ENCODE data around the gene ADD3. TPM values are rescaled to one million over a fixed set of nuclear protein-coding genes. Genes with fewer than 3 reads are reported as not detected.
A peak's percentile ranks its signal among the peaks of the same experiment; 100 is the strongest.

ADD3 gene, protein sequence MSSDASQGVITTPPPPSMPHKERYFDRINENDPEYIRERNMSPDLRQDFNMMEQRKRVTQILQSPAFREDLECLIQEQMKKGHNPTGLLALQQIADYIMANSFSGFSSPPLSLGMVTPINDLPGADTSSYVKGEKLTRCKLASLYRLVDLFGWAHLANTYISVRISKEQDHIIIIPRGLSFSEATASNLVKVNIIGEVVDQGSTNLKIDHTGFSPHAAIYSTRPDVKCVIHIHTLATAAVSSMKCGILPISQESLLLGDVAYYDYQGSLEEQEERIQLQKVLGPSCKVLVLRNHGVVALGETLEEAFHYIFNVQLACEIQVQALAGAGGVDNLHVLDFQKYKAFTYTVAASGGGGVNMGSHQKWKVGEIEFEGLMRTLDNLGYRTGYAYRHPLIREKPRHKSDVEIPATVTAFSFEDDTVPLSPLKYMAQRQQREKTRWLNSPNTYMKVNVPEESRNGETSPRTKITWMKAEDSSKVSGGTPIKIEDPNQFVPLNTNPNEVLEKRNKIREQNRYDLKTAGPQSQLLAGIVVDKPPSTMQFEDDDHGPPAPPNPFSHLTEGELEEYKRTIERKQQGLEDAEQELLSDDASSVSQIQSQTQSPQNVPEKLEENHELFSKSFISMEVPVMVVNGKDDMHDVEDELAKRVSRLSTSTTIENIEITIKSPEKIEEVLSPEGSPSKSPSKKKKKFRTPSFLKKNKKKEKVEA
- total RNA-seq (100 to 1,000 TPM in 1 of 7 donors, 10 to 100 TPM in 6; 65.3 to 110 (median 85.5) TPM), polyA plus RNA-seq (10 to 100 TPM; 69.6 to 81.0 TPM)
- long read RNA-seq, donor 1, full-length matches to known transcripts, result 204 of 318 reads
- long read RNA-seq, donor 1, partial matches to known transcripts, result 34 of 318 reads
- long read RNA-seq, donor 1, other reads (novel, unspliced or antisense), result 80 of 318 reads
- long read RNA-seq, donor 2, full-length matches to known transcripts, result 15 of 29 reads
- long read RNA-seq, donor 2, partial matches to known transcripts, result 14 of 29 reads
- long read RNA-seq, donor 2, other reads (novel, unspliced or antisense), result 0 of 29 reads
- long read RNA-seq, donor 3, full-length matches to known transcripts, result 115 of 164 reads
- long read RNA-seq, donor 3, partial matches to known transcripts, result 7 of 164 reads
- long read RNA-seq, donor 3, other reads (novel, unspliced or antisense), result 42 of 164 reads

DNA sequence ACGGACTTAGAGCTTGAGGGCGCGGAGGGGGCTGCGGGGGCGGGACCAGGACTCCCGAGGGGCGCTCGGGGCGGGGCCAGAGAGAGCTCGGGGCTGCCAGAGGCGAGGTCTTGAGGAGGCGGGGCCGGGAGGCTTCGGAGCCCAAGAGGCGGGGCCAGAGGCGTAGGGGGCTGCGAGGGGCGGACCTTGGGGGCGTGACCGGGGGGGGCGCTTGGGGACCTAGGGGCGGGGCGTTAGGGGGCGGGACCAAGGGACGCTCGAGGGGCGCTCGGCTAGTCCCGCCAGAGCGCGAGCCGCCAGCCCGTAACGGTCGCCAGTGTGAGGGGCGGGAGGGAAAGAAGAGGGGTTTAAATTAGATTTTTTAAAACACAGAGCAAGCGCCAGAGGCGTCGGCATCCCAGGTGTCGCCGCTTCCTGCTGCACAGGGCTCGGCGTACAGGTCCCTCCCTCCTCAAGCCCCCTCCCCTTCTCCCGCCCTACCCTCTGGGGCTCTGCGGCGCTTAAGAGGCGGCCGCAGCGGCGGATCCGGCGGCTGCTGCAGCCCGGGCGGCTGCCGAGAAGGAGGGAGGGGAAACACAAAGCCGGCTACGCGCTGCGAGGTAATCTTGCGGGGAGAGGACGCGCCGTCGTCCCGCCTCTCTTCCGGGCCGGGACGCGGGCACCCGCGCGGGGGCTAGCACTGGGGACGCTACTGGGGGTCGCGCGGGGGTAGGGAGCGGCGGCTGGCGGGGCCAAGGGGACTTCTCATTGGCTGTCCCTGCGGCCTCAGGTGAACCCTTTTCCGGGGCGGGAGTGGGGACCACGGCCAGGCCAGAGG is at the start of gene ADD3:
ADD3 (plus strand) TSS at position 284 of the 817 bp plus-strand sequence. CDS start 92,670 bp downstream, outside the sequence.
- Histone ChIP-seq H3K4me3 (peak within 1 kb of the TSS; percentile 100), H3K4me1 (ENCODE audit: insufficient read depth) (peaks cover 2% of the 10 kb centered on the region), H3K9me3 (no peaks in the 10 kb centered on the region), H3K27me3 (no peaks in the 10 kb centered on the region), H3K27ac (peak within 1 kb of the TSS; percentile 79 to 93), H3K36me3 (no peaks in the 10 kb centered on the region)
- WGBS, 3 donors, result 0 to 1% (median 1%) methylated on average over 69 to 83 of the region's 83 CpGs
- peak; percentile 31 for TF ChIP-seq POLR2A (IDR thresholded peaks at IDR 0.05)
- TF ChIP-seq, protein P1, sequence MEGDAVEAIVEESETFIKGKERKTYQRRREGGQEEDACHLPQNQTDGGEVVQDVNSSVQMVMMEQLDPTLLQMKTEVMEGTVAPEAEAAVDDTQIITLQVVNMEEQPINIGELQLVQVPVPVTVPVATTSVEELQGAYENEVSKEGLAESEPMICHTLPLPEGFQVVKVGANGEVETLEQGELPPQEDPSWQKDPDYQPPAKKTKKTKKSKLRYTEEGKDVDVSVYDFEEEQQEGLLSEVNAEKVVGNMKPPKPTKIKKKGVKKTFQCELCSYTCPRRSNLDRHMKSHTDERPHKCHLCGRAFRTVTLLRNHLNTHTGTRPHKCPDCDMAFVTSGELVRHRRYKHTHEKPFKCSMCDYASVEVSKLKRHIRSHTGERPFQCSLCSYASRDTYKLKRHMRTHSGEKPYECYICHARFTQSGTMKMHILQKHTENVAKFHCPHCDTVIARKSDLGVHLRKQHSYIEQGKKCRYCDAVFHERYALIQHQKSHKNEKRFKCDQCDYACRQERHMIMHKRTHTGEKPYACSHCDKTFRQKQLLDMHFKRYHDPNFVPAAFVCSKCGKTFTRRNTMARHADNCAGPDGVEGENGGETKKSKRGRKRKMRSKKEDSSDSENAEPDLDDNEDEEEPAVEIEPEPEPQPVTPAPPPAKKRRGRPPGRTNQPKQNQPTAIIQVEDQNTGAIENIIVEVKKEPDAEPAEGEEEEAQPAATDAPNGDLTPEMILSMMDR (IDR thresholded peaks at IDR 0.05), result no peak
- peak; percentile 98 to 99 (median 99) for DNase-seq
- intact Hi-C loops (cut with DNase I), result loop anchor here in 3 of 4 donors (5.0 to 10.0 kb wide), 3 partner anchors 41 to 123 kb away; no protein-coding TSS in a partner anchor

DNA sequence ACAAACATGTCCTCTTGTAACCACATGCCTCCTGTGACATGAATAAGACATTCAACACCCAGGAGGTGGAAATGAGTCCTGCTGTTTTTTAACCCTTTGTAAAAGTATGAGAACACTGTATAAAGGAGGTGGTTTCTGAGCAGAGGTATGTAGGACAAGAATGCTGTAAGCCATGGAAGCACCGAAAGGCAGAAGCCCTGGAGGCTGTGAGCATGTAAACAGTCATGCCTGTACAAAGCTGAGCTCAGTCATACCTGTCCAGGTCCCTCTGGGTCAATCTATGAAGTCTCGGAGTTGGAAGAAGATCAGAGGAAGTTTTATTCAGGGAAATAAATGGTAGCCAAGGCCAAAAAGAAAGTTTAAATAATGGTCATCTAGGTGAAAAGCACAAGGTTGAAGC is 49.7 kb upstream of the ADD3 start:
- 89% methylated on average over 2 of the region's 2 CpGs for WGBS, 3 donors
- Histone ChIP-seq H3K9me3 (no peaks in the 10 kb centered on the region), H3K4me1 (ENCODE audit: insufficient read depth) (peaks cover 2% of the 10 kb centered on the region), H3K27me3 (no peaks in the 10 kb centered on the region), H3K36me3 (no peaks in the 10 kb centered on the region), H3K4me3 (no peak overlapping the region), H3K27ac (peak overlapping the region in 1 of 2 donors; percentile 19)
- intact Hi-C loops (cut with DNase I), result no loop called here
- TF ChIP-seq EP300 (IDR thresholded peaks at IDR 0.05), result no peak
- TF ChIP-seq, protein P1 (IDR thresholded peaks at IDR 0.05), result no peak
- TF ChIP-seq POLR2A (IDR thresholded peaks at IDR 0.05), result no peak
- DNase-seq, result no peak

DNA sequence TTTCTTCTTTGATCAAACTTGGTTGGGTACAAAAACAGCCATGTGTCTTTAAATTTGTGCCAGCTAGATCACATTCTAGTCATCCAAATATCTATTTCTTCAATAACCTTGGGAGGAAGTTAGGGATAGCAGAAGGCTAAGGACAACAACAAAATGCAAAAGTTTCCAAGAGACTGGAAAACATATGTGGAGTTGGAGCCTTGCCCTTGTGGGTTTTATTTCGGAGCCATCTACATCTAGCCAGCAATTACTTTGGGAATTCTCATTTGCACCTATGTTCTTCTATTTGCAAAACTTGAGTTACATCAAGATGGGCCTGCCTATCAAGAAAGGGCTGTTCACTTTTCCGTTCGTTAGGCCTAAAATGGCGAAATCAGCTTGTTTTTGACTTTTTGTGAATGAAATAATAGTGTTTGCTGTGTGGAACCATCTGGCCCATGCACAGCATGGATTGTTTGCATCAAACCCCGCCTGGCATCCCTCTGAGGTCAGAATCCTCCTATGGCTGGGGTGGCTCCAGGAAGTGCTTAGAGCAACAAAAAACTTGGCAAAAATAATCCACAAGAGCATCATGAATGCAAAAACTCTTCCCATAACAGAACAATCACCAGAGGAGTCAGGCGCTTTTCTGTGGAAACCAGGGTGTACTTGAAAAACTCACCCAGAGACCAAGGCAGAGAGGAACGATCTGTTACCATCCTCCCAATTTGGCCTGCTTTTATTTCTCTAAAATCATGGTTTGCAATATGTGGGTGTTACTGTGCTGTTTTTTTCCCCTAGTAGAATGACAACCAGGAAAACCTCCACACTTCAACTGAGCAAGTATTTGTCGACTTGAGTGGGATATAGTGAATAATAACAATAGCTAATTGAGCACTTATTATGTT is 48.3 kb upstream of the ADD3 start:
- 52 to 74% (median 67%) methylated on average over 8 of the region's 8 CpGs for WGBS, 3 donors
- no peaks in the 10 kb centered on the region for H3K27me3 ChIP-seq
- intact Hi-C loops (cut with DNase I), result loop anchor here in 1 of 4 donors (5.0 kb wide), 1 partner anchor 1928 kb away; no protein-coding TSS in a partner anchor
- H3K9me3 ChIP-seq, result no peaks in the 10 kb centered on the region
- peaks cover 2% of the 10 kb centered on the region for H3K4me1 ChIP-seq (ENCODE audit: insufficient read depth)
- no peak overlapping the region for H3K4me3 ChIP-seq
- H3K27ac ChIP-seq, result peak overlapping the region in 1 of 2 donors; percentile 19
- H3K36me3 ChIP-seq, result no peaks in the 10 kb centered on the region
- DNase-seq, result no peak
- TF ChIP-seq EP300 (IDR thresholded peaks at IDR 0.05) (no peak), POLR2A (IDR thresholded peaks at IDR 0.05) (no peak)
- TF ChIP-seq, protein P1 (IDR thresholded peaks at IDR 0.05), result no peak

Data from ovary (tissue), 10 donors.